ENCODE measurements around the gene UVSSA. TPM values are rescaled to one million over a fixed set of nuclear protein-coding genes. Genes with fewer than 3 reads are reported as not detected.
"Not testable (repeated sequence)": the region's sequence is repeated elsewhere in the genome, so short reads cannot be mapped to it uniquely, and the experiment has no call there.

Gene UVSSA
- total RNA-seq, 2 experiments from 2014 or later = 18.6 to 20.2 TPM

DNA sequence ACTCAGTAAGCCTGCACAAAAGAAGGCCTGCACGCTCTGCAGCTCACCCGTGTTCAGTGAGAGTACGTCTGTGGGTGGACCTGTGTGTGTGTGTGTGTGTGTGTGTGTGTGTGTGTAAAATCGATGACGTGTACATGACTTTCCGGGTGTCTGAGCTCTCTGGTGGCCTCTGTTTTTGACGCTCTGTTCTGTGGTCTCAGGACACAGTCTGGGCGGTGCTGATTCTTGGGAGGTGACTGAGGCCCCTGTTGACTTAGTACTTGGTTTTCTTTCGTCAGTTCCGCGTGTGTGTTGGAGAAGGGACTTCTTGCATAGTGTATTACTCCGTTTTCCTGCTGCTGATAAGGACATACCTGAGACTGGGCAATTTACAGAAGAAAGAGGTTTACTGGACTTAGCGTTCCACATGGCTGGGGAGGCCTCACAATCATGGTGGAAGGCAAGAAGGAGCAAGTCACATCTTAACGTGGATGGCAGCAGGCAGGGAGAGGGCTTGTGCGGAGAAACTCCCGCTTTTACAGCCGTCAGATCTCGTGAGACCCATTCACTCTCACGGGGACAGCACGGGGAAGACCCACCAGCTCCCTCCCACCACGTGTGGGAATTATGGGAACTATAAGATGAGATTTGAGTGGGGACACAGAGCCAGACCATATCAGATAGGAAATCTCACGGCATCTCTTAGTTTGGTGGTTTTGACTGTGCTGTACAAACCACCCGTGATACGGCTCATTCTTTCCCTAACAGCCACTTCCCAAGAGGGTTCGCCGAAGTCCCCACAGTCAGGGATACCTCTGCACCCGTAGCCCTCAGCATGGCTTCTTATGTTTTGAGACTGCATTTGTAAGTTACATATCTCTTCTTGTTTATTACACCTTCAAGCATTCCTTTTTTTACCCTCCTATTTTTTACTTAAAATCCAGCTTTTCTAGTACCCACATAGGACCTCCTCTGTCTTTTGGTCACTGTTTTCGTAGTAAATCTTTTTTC is 24.5 kb downstream of the UVSSA start:
- CTCF ChIA-PET = interaction anchor here (0.7 kb wide), 1 partner anchor 15 kb away, joined by 3 read pairs; no protein-coding TSS in a partner anchor
- TF ChIP-seq, protein P1, sequence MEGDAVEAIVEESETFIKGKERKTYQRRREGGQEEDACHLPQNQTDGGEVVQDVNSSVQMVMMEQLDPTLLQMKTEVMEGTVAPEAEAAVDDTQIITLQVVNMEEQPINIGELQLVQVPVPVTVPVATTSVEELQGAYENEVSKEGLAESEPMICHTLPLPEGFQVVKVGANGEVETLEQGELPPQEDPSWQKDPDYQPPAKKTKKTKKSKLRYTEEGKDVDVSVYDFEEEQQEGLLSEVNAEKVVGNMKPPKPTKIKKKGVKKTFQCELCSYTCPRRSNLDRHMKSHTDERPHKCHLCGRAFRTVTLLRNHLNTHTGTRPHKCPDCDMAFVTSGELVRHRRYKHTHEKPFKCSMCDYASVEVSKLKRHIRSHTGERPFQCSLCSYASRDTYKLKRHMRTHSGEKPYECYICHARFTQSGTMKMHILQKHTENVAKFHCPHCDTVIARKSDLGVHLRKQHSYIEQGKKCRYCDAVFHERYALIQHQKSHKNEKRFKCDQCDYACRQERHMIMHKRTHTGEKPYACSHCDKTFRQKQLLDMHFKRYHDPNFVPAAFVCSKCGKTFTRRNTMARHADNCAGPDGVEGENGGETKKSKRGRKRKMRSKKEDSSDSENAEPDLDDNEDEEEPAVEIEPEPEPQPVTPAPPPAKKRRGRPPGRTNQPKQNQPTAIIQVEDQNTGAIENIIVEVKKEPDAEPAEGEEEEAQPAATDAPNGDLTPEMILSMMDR (IDR thresholded peaks at IDR 0.05) = no peak
- Mint-ChIP-seq H3K4me3 (no peak overlapping the region), H3K36me3 (ENCODE audit: low read depth) (peaks cover 11% of the 10 kb centered on the region), H3K4me1 (ENCODE audit: low read depth) (no peaks in the 10 kb centered on the region), H3K9me3 (no peaks in the 10 kb centered on the region), H3K27me3 (no peaks in the 10 kb centered on the region), H3K27ac (no peak overlapping the region)
- intact Hi-C loops (cut with micrococcal nuclease) = no loop called here
- no peak for DNase-seq
- ATAC-seq = no peak
- POLR2A ChIA-PET = no interaction called here

GRCh38 chr4:1372576-1372975 is 25.6 kb downstream of the UVSSA start:
- POLR2A ChIA-PET; intact Hi-C loops (cut with micrococcal nuclease); H3K27ac Mint-ChIP-seq; H3K4me3 Mint-ChIP-seq; ATAC-seq; DNase-seq; H3K27me3 Mint-ChIP-seq; CTCF ChIA-PET; H3K9me3 Mint-ChIP-seq; H3K4me1 Mint-ChIP-seq (ENCODE audit: low read depth): not testable (repeated sequence)
- peaks cover 11% of the 10 kb centered on the region for H3K36me3 Mint-ChIP-seq (ENCODE audit: low read depth)

- no peaks in the 10 kb centered on the region for H3K4me1 Mint-ChIP-seq (ENCODE audit: low read depth)
- ATAC-seq (no peak), DNase-seq (no peak)
- intact Hi-C loops (cut with micrococcal nuclease) = no loop called here
- H3K9me3 Mint-ChIP-seq = no peaks in the 10 kb centered on the region
- H3K36me3 Mint-ChIP-seq (ENCODE audit: low read depth) = peaks cover 11% of the 10 kb centered on the region
- ChIA-PET CTCF (no interaction called here), POLR2A (no interaction called here)
- H3K27ac Mint-ChIP-seq = no peak overlapping the region
- TF ChIP-seq, protein P1 (IDR thresholded peaks at IDR 0.05) = no peak
- no peaks in the 10 kb centered on the region for H3K27me3 Mint-ChIP-seq
- H3K4me3 Mint-ChIP-seq = no peak overlapping the region
Measured at GRCh38 chr4:1373892-1374705, 27.1 kb downstream of the UVSSA start.

DNA sequence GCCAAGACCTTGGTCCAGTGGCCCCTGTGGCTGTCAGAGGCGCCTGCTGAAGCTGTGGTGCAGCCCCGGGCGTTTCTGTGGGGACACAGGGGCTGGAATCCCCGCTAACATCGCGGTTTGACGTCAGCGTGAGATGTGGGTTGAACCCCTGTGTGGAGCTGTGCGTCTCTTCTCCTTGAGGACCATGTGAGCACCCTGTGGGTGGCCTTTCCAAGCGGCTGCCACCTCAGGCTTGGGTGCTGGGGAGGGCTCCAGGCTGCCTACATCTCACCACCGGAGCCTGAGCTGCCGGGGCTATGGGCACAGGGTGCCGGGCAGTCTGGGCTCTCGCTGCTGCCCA is 27.7 kb downstream of the UVSSA start:
- H3K4me1 Mint-ChIP-seq (ENCODE audit: low read depth) = no peaks in the 10 kb centered on the region
- no peak overlapping the region for H3K4me3 Mint-ChIP-seq
- no peaks in the 10 kb centered on the region for H3K9me3 Mint-ChIP-seq
- H3K27me3 Mint-ChIP-seq = no peaks in the 10 kb centered on the region
- ATAC-seq (no peak), DNase-seq (no peak)
- ChIA-PET POLR2A (no interaction called here), CTCF (no interaction called here)
- TF ChIP-seq, protein P1 (IDR thresholded peaks at IDR 0.05) = no peak
- H3K36me3 Mint-ChIP-seq (ENCODE audit: low read depth) = peaks cover 11% of the 10 kb centered on the region
- intact Hi-C loops (cut with micrococcal nuclease) = no loop called here
- H3K27ac Mint-ChIP-seq = no peak overlapping the region

DNA sequence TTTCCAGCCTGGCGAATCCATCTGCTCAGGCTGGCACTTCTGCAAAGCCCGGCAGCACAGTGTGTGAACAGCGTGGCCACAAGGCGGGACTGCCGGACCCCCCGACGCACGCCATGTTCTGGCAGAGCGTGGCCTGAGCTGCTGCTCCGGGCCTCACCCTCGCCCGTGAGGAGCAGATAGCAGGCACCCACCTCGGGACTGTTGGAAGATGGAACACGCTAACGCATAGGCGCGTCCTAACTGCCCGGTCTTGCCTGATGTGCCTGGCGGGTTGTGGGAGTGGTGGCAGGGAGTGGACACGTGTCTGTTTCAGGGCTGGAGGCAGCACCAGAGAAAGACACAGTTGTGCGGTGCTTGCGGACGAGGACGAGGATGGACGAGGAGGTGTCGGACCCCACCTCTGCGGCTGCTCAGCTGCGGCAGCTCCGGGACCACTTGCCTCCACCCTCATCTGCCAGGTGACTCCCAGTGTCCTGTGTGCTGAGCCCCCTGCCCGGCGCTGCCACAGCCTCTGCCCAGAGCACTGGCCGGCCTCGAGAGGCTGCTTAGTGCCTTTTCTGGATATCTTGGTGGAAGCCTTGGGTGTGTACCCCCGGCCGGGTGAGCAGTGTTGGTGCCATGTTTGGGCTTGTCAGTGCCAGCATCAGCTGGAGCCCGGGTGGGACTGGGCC is 28.2 kb downstream of the UVSSA start:
- Mint-ChIP-seq H3K9me3 (no peaks in the 10 kb centered on the region), H3K27ac (no peak overlapping the region), H3K4me1 (ENCODE audit: low read depth) (no peaks in the 10 kb centered on the region), H3K27me3 (no peaks in the 10 kb centered on the region), H3K4me3 (no peak overlapping the region), H3K36me3 (ENCODE audit: low read depth) (peaks cover 11% of the 10 kb centered on the region)
- ChIA-PET POLR2A (no interaction called here), CTCF (no interaction called here)
- intact Hi-C loops (cut with micrococcal nuclease) = no loop called here
- no peak for DNase-seq
- ATAC-seq = no peak
- TF ChIP-seq, protein P1 (IDR thresholded peaks at IDR 0.05) = no peak

Data from activated CD8-positive, alpha-beta T cell treated with anti-CD3 and anti-CD28 coated beads for 36 hours (primary cell).